Cerebellar cortex (tissue), 1 donor: ENCODE measurements around the gene OSBPL10.
"Not testable (repeated sequence)": the region's sequence is repeated elsewhere in the genome, so short reads cannot be mapped to it uniquely, and the experiment has no call there.

ENCODE experiments used
- DNase-seq: peaks from one replicate; pipeline ENCODE4 v3.0.0-alpha.2; 2015; ENCODE audit warnings: low spot score

Gene OSBPL10

DNA sequence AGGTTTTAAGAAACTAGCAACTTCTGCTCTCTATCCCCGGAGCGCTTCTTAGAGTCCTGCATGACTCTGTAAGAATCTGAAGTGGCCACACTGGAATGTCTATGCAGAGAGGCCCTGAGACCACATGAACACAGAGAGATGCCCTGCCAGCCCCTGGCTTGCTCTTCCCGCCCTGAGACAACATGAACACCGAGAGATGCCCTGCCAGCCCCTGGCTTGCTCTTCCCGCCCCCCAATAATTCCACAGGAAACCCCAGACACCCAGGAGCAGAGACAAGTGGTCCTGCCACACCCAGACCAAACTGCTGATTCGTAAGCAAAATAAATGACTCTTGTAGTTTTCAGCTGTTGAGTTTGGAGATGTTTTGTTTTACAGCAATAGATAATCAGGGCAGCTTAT is 166.1 kb downstream of the OSBPL10 start:
- no peak for DNase-seq

- DNase-seq, result no peak
Measured at GRCh38 chr3:31813686-31814085, 167.4 kb downstream of the OSBPL10 start.

DNA sequence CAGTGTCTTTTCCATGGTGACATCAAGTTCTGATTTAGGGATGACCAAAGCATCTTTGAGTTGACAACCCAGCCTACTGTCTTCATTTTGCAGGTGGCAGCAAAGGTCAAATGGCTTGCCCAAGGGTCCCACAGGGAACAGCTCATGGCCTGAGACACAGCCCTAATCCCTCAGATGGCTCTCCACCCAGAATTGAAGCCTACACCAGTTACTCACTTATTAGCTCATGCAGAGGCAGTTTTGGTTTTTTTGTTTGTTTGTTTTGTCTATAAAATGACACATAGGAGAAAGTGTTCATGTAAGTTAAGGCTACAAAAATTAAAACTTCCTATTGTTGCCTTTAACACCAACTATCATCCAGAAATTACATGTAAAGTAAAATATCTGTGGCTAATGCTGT is 167.9 kb downstream of the OSBPL10 start:
- no peak for DNase-seq

DNA sequence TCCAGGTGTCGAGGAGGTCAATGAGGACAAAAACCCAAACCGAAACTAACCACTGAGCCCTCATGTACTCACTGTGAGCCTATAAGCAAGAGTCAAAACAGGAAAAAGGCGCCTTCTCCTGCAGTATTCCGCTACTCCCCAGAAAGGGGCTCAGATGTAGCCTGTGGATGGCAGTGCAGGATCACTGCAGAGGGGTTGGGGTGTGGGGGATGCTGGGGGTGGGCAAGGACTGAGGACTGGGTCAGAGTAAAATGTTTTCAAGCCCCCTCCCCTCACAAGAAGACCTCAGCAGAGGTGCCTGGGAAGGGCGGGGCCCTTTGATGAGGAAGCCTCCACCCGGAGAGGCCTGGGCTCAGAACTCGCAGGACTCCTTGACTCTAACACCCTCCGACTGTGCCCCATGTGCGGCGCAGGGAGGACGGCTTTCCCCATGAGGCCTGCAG is 170.1 kb downstream of the OSBPL10 start:
- no peak for DNase-seq

DNA sequence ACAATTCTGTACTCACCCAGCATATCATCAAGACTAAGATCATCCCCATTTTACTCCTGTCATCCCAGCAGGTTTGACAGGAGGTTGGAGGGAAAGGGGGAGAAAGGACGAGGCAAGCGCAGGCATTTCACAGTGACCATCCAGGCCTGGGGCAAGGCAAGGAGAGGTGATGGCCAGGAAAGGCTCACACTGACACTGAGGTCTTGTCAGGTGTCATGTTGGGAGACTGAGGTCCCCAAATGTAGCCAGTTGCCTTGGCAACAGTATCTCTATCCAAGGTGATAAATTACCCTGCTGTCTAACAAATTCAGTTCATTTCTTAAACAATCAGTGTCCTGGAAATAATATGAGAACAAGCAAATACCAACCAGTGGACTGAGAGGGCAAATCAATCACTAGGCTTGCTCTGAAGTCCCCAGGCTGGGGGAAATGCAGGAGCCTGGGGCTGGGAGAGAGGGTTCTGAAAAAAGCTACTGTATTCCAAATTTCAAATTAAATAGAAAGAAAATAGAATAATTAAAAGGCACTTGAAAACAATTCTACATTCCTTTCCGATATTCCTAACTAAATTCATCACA is 172.8 kb downstream of the OSBPL10 start:
- no peak for DNase-seq

- no peak for DNase-seq
Measured at GRCh38 chr3:31804251-31805051, 176.6 kb downstream of the OSBPL10 start.

GRCh38 chr3:31802981-31803740 is 177.9 kb downstream of the OSBPL10 start:
- DNase-seq, result no peak

DNA sequence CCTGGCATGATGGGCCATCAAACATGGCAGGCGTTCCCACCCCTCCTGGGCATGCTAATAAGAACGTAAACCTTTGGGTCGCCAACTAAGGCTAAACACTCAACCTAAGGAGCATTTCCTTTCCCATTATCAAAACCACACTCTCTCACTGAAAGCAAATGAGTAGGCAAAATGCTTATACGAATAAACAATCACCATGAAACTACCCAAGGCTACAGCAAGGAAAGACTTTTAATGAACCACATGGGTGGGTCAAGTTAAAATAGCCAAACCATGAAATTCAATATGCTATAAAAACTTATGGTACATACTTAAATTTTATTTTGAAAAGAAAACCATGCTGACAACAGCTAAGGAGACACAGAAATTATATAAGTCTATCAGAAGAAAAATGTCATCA is 180.6 kb downstream of the OSBPL10 start:
- DNase-seq, result no peak

DNA sequence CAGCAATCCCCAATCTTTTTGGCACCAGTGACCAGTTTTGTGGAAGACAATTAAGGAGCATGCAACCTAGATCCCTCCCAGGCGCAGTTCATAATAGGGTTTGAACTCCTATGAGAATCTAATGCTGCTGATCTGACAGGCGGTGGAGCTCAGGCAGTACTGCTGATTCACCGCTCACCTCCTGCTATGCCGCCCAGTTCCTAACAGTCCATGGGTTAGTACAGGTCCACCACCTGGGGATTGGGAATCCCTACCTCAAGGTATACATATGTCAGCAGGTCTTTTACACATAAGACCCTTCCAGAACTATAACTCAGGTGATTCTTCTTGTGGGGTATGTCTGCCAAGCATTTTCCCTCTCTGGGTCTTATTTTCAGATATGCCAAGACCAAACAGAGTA is 182.2 kb downstream of the OSBPL10 start:
- no peak for DNase-seq

- DNase-seq, result no peak
Measured at GRCh38 chr3:31793821-31794220, 187.2 kb downstream of the OSBPL10 start.

- no peak for DNase-seq
Measured at GRCh38 chr3:31791090-31791430, 190.0 kb downstream of the OSBPL10 start.

GRCh38 chr3:31790193-31791089 is 190.6 kb downstream of the OSBPL10 start:
- DNase-seq, result peak; percentile 50

DNA sequence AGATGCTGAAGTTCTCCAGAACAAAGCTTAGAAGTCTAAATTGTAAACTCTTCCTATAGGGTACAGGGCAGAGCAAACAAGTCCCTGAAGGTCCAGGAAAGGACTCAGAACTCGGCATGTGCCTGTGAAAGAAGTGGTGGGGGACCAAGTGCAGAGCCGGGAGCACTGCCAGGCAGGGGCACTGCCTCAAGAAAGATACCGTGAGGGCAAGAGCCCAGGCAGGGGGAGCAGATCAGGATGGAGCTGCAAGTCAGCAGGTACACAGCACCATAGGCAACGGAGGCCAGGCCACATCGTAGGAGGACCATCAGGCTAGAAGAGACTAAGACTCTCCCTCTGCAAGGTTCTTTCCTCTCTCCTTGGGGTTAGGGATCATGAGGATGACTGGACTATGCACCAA is 191.6 kb downstream of the OSBPL10 start:
- no peak for DNase-seq

DNA sequence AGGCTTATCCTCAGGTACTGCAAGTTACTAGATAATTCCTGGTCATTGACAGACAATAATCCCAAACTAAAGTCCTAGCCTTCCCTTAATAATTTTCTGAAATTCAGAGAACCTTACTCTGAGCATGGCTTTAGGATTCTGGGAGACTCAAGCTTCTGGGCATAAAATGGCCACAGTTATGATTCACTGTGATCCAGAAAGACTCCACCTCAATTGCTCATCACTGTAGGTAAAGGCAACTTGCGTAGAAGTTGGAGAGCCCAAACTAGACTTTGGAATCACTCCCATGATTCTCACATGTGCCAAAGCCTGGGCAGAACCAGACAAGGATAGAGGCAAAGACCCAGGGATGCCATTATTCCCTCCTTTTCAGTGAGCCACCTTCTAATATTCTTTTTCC is 195.3 kb downstream of the OSBPL10 start:
- DNase-seq, result no peak

- no peak for DNase-seq
Measured at GRCh38 chr3:31785286-31785685, 195.8 kb downstream of the OSBPL10 start.

DNA sequence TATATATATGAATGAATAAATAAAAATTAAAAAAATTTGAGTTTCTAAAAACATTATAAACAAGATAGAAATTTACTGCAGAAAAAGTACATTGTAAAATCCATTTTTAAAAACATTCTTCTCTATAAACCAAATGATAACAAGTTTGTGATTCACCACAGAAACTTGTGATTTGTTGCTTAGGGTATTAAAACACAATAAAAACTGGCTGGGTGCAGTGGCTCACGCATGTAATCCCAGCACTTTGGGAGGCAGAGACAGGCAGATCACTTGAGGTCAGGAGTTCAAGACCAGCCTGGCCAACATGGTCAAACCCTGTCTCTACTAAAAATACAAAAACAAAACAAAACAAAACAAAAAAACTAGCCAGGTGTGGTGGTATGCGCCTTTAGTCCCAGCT is 197.2 kb downstream of the OSBPL10 start:
- not testable (repeated sequence) for DNase-seq

GRCh38 chr3:31782306-31782705 is 198.8 kb downstream of the OSBPL10 start:
- not testable (repeated sequence) for DNase-seq

GRCh38 chr3:31779514-31779913 is 201.5 kb downstream of the OSBPL10 start:
- no peak for DNase-seq

DNA sequence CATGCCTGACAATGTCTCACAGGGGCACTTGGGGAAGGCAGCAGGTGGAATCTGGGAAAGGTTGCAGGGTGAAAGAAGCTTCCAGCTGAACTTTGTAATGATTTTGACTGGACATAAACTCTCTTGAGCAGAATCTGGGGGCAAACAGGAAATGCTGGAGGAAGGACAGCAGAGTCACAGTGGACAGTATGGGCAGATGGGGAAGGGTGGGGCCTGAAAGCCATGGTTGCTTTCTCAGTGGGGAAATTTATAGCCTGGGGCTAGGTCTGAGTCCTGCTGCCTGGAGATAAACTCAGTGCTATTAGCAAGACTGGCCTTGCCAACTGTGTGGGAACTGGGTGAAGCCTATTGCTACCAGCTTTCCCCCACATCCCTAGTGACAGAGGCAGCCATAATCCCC is 203.2 kb downstream of the OSBPL10 start:
- DNase-seq, result no peak

GRCh38 chr3:31777092-31777491 is 204.0 kb downstream of the OSBPL10 start:
- no peak for DNase-seq

DNA sequence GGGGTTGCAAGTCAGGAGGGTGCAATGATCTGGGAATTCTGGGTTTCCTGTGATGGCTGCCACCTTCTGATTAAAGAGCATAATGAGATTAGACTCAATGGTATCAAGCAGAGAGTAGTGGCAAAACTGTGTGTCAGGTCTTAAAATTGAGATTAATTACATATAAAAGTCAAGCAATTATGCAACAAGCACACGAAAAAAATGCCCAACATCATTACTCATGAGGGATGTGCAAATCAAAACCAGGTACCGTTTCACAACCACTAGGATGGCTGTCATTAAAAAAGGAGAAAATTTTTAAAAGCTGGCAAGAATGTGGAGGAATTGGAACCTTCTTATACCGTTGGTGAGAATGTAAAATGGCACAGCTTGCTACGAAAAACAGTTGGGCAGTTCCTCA is 205.0 kb downstream of the OSBPL10 start:
- DNase-seq, result no peak

DNA sequence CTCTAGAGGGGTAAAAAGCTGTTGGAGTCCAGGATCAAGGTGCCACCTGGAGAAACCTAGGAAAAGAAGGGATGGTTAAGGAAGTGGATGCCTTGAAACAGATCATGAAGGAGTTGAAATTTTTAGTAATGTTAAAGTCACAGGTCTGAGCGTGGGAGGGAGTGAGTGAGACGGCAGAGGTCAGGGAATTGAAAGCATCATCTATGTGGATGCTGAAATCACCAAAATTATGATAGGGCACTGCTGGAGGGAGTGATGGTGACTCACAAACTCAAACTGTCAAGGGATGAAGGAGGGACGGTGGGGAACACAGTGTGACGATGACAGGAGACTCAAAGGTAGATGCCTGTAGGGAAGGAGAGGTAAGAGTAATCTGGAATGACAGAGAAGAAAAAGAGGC is 205.7 kb downstream of the OSBPL10 start:
- DNase-seq, result no peak
